HCT116 (cell line): ENCODE measurements around the gene LTB. TPM values are rescaled to one million over a fixed set of nuclear protein-coding genes. Genes with fewer than 3 reads are reported as not detected.

Experiments
- ATAC-seq: fragments of 200-7000 bp; cut with Tn5 transposase; 2 replicates; pipeline ENCODE4 v1.9.1; 2020; ENCODE audit warnings: mild to moderate bottlenecking, moderate library complexity
- BruUV-seq: library from RNA; stranded (reverse); fragments of 400-500 nt; replicated peaks from 2 replicates; lab custom pipeline; 2021; lab: Mats Ljungman, UMichigan
- CTCF ChIA-PET: fragments of 300-600 bp; sonication (Branson Sonifier 250); formaldehyde crosslinking; loops from one replicate; lab custom pipeline; 2021; ENCODE audit warnings: antibody characterized with exemption; lab: Charles Lee
- POLR2A ChIA-PET: fragments of 300-600, 350-600 bp; sonication (Branson Sonifier 250); formaldehyde crosslinking; loops from one replicate; lab custom pipeline; 2021; ENCODE audit warnings: antibody characterized with exemption; lab: Charles Lee
- RAD21 ChIA-PET, 2 experiments: fragments of 300-600 bp; sonication (Branson Sonifier 250); formaldehyde crosslinking; loops; one replicate each; lab custom pipeline; 2023; ENCODE audit warnings: low total read pairs in 2 of 2; ENCODE audit not compliant: uncharacterized antibody in 2 of 2, unreplicated experiment in 2 of 2, low non-redundant PET in 1 of 2; lab: Charles Lee
- DNase-seq: peaks from one replicate; pipeline ENCODE4 v3.0.0-alpha.2; 2010; ENCODE audit warnings: low read depth, low spot score
- H2AFZ ChIP-seq: fragments of 200-600 bp; shearing (Covaris generic), sonication (generic); 2 replicates; pipeline ENCODE4 v1.6.1; 2017; ENCODE audit warnings: low read depth, mixed run types, mixed read lengths, antibody characterized with exemption, low read length; ENCODE audit not compliant: poor library complexity, severe bottlenecking
- H3K27ac ChIP-seq: 2 replicates; pipeline ENCODE4 v1.5.1; 2012; ENCODE audit warnings: low read depth, low read length
- H3K27me3 ChIP-seq: fragments of 200-600 bp; sonication (generic); 2 replicates; pipeline ENCODE4 v1.6.1; 2016; ENCODE audit warnings: mixed run types, low read length, mixed read lengths; ENCODE audit not compliant: insufficient read depth
- H3K36me3 ChIP-seq, 2 experiments: fragments of 200-500 bp in 1 of 2; fragments of 200-600 bp in 1 of 2; sonication (Bioruptor generic) in 1 of 2; sonication (generic) in 1 of 2; 2 replicates each; pipeline versions ENCODE4 v1.5.1 to v1.6.1; 2014 to 2016; ENCODE audit warnings: low read length in 2 of 2, inconsistent platforms in 1 of 2, mixed read lengths in 1 of 2, mixed run types in 1 of 2; ENCODE audit not compliant: insufficient read depth in 2 of 2, control insufficient read depth in 1 of 2
- H3K4me1 ChIP-seq, 2 experiments: fragments of 200-600 bp in 1 of 2; sonication (generic) in 1 of 2; 2 replicates each; pipeline versions ENCODE4 v1.5.1 to v1.6.1; 2012 to 2017; ENCODE audit warnings: low read length in 2 of 2, inconsistent platforms in 1 of 2, mild to moderate bottlenecking in 1 of 2, mixed read lengths in 1 of 2, mixed run types in 1 of 2, moderate library complexity in 1 of 2; ENCODE audit not compliant: insufficient read depth in 2 of 2, control insufficient read depth in 1 of 2
- H3K4me2 ChIP-seq: fragments of 200-600 bp; sonication (generic); 2 replicates; pipeline ENCODE4 v1.6.1; 2017; ENCODE audit warnings: mixed run types, low read length, mixed read lengths
- H3K4me3 ChIP-seq, 2 experiments: fragments of 200-600 bp in 1 of 2; sonication (generic) in 1 of 2; replicated peaks in 1 of 2; 2 replicates each; pipeline ENCODE4 v1.5.1; 2011 to 2016; ENCODE audit warnings: low read length in 2 of 2, control low read depth in 1 of 2, low read depth in 1 of 2, mild to moderate bottlenecking in 1 of 2, mixed read lengths in 1 of 2, mixed run types in 1 of 2
- H3K79me2 ChIP-seq: fragments of 200-600 bp; sonication (generic); 2 replicates; pipeline ENCODE4 v1.6.1; 2017; ENCODE audit warnings: mild to moderate bottlenecking, mixed run types, low read length, moderate library complexity, mixed read lengths; ENCODE audit not compliant: insufficient read depth
- H3K9ac ChIP-seq: fragments of 200-600 bp; sonication (generic); 2 replicates; pipeline ENCODE4 v1.6.1; 2016; ENCODE audit warnings: low read length, mixed read lengths
- H3K9me2 ChIP-seq: fragments of 200-600 bp; sonication (generic), shearing (Covaris generic); 2 replicates; pipeline ENCODE4 v1.6.1; 2017; ENCODE audit warnings: mixed run types, mild to moderate bottlenecking, moderate library complexity; ENCODE audit not compliant: insufficient read depth
- H3K9me3 ChIP-seq, 2 experiments: fragments of 200-500 bp in 1 of 2; fragments of 200-600 bp in 1 of 2; sonication (Bioruptor generic) in 1 of 2; sonication (generic) in 1 of 2; 2 replicates each; pipeline ENCODE4 v1.6.1; 2014 to 2017; ENCODE audit warnings: low read length in 2 of 2, mixed read lengths in 2 of 2, inconsistent platforms in 1 of 2, low read depth in 1 of 2, mild to moderate bottlenecking in 1 of 2, mixed run types in 1 of 2, moderate library complexity in 1 of 2; ENCODE audit not compliant: control insufficient read depth in 1 of 2, insufficient read depth in 1 of 2
- H4K20me1 ChIP-seq: fragments of 200-600 bp; sonication (generic), shearing (Covaris generic); 2 replicates; pipeline ENCODE4 v1.6.1; 2017; ENCODE audit warnings: mixed run types, mild to moderate bottlenecking, moderate library complexity; ENCODE audit not compliant: insufficient read depth
- CEBPB ChIP-seq: IDR thresholded peaks from 2 replicates; pipeline ENCODE4 v1.6.1; 2012; ENCODE audit warnings: low read depth
- ELF1 ChIP-seq: IDR thresholded peaks from 2 replicates; pipeline ENCODE4 v1.6.1; 2012; ENCODE audit warnings: low read depth, borderline replicate concordance
- EZH2 ChIP-seq: fragments of 200-600 bp; sonication (generic); IDR thresholded peaks from 2 replicates; pipeline ENCODE4 v1.6.1; 2017; ENCODE audit warnings: antibody characterized with exemption, mixed run types
- JUND ChIP-seq: IDR thresholded peaks from 2 replicates; pipeline ENCODE4 v1.6.1; 2012
- TCF7L2 ChIP-seq: IDR thresholded peaks from 2 replicates; pipeline ENCODE4 v1.7.0; 2011; ENCODE audit warnings: borderline replicate concordance, inconsistent platforms; ENCODE audit not compliant: insufficient read depth, insufficient read length; ENCODE audit errors: extremely low read depth
- YY1 ChIP-seq: IDR thresholded peaks from 2 replicates; pipeline ENCODE4 v1.6.1; 2011; ENCODE audit warnings: low read length, low read depth, moderate library complexity, mild to moderate bottlenecking; ENCODE audit not compliant: insufficient replicate concordance; ENCODE audit errors: extremely low read depth
- ZBTB33 ChIP-seq: IDR thresholded peaks from 2 replicates; pipeline ENCODE4 v1.6.1; 2011; ENCODE audit warnings: mild to moderate bottlenecking, low read length, moderate library complexity; ENCODE audit not compliant: insufficient replicate concordance; ENCODE audit errors: extremely low read depth
- ZFX ChIP-seq: fragments of 450-650 bp; IDR thresholded peaks from 2 replicates; pipeline ENCODE4 v1.6.1; 2017
- ZNF274 ChIP-seq: fragments of 200-500 bp; sonication (Bioruptor generic); IDR thresholded peaks from 2 replicates; pipeline ENCODE4 v1.6.1; 2014; ENCODE audit warnings: mild to moderate bottlenecking, low read depth, low read length, inconsistent platforms
- intact Hi-C: fragments of 100-400 bp; cut with micrococcal nuclease; formaldehyde crosslinking; loops from 2 replicates; pipeline ENCODE4 v1.10.0; 2022
- total RNA-seq: library from RNA; stranded (reverse); gene quantifications from one replicate; pipeline ENCODE4 v1.2.1, GENCODE V29; 2021; ENCODE audit not compliant: unreplicated experiment
- TF ChIP-seq, protein P1 (sequence below): IDR thresholded peaks from 2 replicates; pipeline ENCODE4 v1.6.1; 2012
- TF ChIP-seq, protein P2 (sequence below): IDR thresholded peaks from 2 replicates; pipeline ENCODE4 v1.6.1; 2012; ENCODE audit warnings: low read depth

LTB gene
- total RNA-seq, 1 experiment from 2014 or later, result 0.64 TPM

DNA sequence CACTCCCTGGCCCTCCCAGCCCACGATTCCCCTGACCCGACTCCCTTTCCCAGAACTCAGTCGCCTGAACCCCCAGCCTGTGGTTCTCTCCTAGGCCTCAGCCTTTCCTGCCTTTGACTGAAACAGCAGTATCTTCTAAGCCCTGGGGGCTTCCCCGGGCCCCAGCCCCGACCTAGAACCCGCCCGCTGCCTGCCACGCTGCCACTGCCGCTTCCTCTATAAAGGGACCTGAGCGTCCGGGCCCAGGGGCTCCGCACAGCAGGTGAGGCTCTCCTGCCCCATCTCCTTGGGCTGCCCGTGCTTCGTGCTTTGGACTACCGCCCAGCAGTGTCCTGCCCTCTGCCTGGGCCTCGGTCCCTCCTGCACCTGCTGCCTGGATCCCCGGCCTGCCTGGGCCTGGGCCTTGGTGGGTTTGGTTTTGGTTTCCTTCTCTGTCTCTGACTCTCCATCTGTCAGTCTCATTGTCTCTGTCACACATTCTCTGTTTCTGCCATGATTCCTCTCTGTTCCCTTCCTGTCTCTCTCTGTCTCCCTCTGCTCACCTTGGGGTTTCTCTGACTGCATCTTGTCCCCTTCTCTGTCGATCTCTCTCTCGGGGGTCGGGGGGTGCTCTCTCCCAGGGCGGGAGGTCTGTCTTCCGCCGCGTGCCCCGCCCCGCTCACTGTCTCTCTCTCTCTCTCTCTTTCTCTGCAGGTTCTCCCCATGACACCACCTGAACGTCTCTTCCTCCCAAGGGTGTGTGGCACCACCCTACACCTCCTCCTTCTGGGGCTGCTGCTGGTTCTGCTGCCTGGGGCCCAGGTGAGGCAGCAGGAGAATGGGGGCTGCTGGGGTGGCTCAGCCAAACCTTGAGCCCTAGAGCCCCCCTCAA, 9.9 kb downstream of the LTB start, which contains the start of gene LTA:
TSS of gene LTA (plus strand) at position 249 of the 871 bp plus-strand sequence. CDS start at position 703, 454 bp downstream.
- TF ChIP-seq, protein P1, sequence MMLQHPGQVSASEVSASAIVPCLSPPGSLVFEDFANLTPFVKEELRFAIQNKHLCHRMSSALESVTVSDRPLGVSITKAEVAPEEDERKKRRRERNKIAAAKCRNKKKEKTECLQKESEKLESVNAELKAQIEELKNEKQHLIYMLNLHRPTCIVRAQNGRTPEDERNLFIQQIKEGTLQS, result no peak
- TF ChIP-seq YY1 (no peak), ZBTB33 (no peak), ELF1 (no peak), ZFX (no peak), CEBPB (no peak), ZNF274 (no peak), EZH2 (no peak), JUND (no peak), TCF7L2 (no peak)
- TF ChIP-seq, protein P2, sequence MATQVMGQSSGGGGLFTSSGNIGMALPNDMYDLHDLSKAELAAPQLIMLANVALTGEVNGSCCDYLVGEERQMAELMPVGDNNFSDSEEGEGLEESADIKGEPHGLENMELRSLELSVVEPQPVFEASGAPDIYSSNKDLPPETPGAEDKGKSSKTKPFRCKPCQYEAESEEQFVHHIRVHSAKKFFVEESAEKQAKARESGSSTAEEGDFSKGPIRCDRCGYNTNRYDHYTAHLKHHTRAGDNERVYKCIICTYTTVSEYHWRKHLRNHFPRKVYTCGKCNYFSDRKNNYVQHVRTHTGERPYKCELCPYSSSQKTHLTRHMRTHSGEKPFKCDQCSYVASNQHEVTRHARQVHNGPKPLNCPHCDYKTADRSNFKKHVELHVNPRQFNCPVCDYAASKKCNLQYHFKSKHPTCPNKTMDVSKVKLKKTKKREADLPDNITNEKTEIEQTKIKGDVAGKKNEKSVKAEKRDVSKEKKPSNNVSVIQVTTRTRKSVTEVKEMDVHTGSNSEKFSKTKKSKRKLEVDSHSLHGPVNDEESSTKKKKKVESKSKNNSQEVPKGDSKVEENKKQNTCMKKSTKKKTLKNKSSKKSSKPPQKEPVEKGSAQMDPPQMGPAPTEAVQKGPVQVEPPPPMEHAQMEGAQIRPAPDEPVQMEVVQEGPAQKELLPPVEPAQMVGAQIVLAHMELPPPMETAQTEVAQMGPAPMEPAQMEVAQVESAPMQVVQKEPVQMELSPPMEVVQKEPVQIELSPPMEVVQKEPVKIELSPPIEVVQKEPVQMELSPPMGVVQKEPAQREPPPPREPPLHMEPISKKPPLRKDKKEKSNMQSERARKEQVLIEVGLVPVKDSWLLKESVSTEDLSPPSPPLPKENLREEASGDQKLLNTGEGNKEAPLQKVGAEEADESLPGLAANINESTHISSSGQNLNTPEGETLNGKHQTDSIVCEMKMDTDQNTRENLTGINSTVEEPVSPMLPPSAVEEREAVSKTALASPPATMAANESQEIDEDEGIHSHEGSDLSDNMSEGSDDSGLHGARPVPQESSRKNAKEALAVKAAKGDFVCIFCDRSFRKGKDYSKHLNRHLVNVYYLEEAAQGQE, result no peak
- intact Hi-C loops, result no loop called here

More for the DNA sequence above, 9.9 kb downstream of the LTB start, which contains the start of gene LTA:
- Histone ChIP-seq H3K36me3 (no peaks in the 10 kb centered on the region), H4K20me1 (no peaks in the 10 kb centered on the region), H3K4me1 (0 out of 4 replicates have a peak, but pooled peaks cover 0 to 3% of the 10 kb centered on the region in 2 experiments), H3K4me2 (no peak within 1 kb of the TSS), H3K9ac (no peak within 1 kb of the TSS), H3K27me3 (no peaks in the 10 kb centered on the region), H2AFZ (no peak within 1 kb of the TSS), H3K4me3 (no peak within 1 kb of the TSS), H3K79me2 (no peaks in the 10 kb centered on the region), H3K27ac (no peak within 1 kb of the TSS), H3K9me3 (no peaks in the 10 kb centered on the region), H3K9me2 (no peaks in the 10 kb centered on the region)
- ChIA-PET CTCF (interaction anchor here (1.9 kb wide), 1 partner anchor 9 kb away, joined by 4 read pairs; no protein-coding TSS in a partner anchor), RAD21 (no interaction called here), POLR2A (no interaction called here)
- DNase-seq (no peak), ATAC-seq (no peak)
- BruUV-seq, result no TSS peak
